ENCODE results near the gene PUSL1. TPM values are rescaled to one million over a fixed set of nuclear protein-coding genes. Genes with fewer than 3 reads are reported as not detected.

PUSL1 gene
- total and polyA plus RNA-seq, 2 of the 4 experiments (the other 2 are of a cell fraction), result 10.9 to 33.0 TPM

DNA sequence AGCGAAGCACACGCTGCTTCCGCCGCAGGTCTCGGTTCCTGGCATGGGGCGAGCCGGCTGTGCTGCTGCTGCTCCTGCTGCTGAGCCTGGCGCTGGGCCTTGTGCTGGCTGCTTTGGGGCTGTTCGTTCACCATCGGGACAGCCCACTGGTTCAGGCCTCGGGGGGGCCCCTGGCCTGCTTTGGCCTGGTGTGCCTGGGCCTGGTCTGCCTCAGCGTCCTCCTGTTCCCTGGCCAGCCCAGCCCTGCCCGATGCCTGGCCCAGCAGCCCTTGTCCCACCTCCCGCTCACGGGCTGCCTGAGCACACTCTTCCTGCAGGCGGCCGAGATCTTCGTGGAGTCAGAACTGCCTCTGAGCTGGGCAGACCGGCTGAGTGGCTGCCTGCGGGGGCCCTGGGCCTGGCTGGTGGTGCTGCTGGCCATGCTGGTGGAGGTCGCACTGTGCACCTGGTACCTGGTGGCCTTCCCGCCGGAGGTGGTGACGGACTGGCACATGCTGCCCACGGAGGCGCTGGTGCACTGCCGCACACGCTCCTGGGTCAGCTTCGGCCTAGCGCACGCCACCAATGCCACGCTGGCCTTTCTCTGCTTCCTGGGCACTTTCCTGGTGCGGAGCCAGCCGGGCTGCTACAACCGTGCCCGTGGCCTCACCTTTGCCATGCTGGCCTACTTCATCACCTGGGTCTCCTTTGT is 25.3 kb downstream of the PUSL1 start:
- Histone ChIP-seq H3K14ac (replicated peaks; ENCODE audit: low read depth, low read length) (no peak overlapping the region), H3K4me1 (ENCODE audit: control insufficient read depth, insufficient read depth, low read length) (no peaks in the 10 kb centered on the region), H3K56ac (ENCODE audit: extremely low read depth, insufficient read depth, low read length) (no peak overlapping the region), H3K23ac (ENCODE audit: low read depth, low read length) (no peak overlapping the region), H2AK9ac (replicated peaks; ENCODE audit: low read depth, low read length, poor library complexity) (no peak overlapping the region), H2BK20ac (ENCODE audit: low read depth, low read length) (no peak overlapping the region), H3K27me3 (ENCODE audit: control insufficient read depth, insufficient read depth, low read length) (no peaks in the 10 kb centered on the region), H4K20me1 (ENCODE audit: insufficient read depth, low read length) (peaks cover 19% of the 10 kb centered on the region), H4K5ac (ENCODE audit: low read depth, low read length) (no peak overlapping the region), H3K27ac (ENCODE audit: insufficient read depth, low read length) (no peak overlapping the region), H3K9me1 (ENCODE audit: insufficient read depth, low read length) (peaks cover 9% of the 10 kb centered on the region), H2BK5ac (ENCODE audit: low read depth, low read length, poor library complexity, severe bottlenecking) (no peak overlapping the region), H4K8ac (ENCODE audit: low read depth in 2 of 2, low read length in 2 of 2) (no peak overlapping the region), H3K9me3 (ENCODE audit: control insufficient read depth, insufficient read depth, low read length) (no peaks in the 10 kb centered on the region), H3K4me2 (ENCODE audit: low read depth, low read length) (no peak overlapping the region), H4K91ac (ENCODE audit: insufficient read depth, low read depth, low read length) (no peak overlapping the region), H3K36me3 (ENCODE audit: control insufficient read depth, insufficient read depth, low read length) (peaks cover 20% of the 10 kb centered on the region), H2AFZ (replicated peaks; ENCODE audit: low read length, poor library complexity) (no peak overlapping the region), H3K9ac (ENCODE audit: low read depth, low read length) (no peak overlapping the region), H3K4ac (ENCODE audit: low read depth, low read length) (no peak overlapping the region), H2BK15ac (ENCODE audit: low read depth, low read length) (no peak overlapping the region), H2AK5ac (ENCODE audit: low read depth, low read length) (no peak overlapping the region), H2BK120ac (ENCODE audit: low read depth, low read length) (no peak overlapping the region), H3K4me3 (ENCODE audit: insufficient read depth, low read depth, low read length) (no peak overlapping the region), H3K79me1 (ENCODE audit: low read depth in 1 of 2, low read length in 2 of 2) (peaks cover 7 to 11% of the 10 kb centered on the region in 2 experiments; a peak in 2 of 4 replicates), H3K18ac (ENCODE audit: low read depth, low read length) (no peak overlapping the region)
- DNase-seq (no peak), ATAC-seq (ENCODE audit: low read depth) (no peak)
- ChIA-PET POLR2A (ENCODE audit: unreplicated experiment) (no interaction called here), CTCF (no interaction called here)
- intact Hi-C loops (cut with micrococcal nuclease) (no loop called here), dilution Hi-C loops (cut with HindIII; ENCODE audit: low sequenced_read_pairs, unreplicated experiment) (no loop called here), in situ Hi-C loops (cut with MboI; ENCODE audit: low sequenced_read_pairs) (no loop called here)
- BruUV-seq (replicated peaks), result no TSS peak
- 95% methylated on average over 35 of the region's 36 CpGs; no CpG with 5 or more reads in 1 of the 2 experiments for WGBS, 2 experiments (ENCODE audit: extremely low coverage in 2 of 2, insufficient read length in 1 of 2)
- TF ChIP-seq, protein P1, sequence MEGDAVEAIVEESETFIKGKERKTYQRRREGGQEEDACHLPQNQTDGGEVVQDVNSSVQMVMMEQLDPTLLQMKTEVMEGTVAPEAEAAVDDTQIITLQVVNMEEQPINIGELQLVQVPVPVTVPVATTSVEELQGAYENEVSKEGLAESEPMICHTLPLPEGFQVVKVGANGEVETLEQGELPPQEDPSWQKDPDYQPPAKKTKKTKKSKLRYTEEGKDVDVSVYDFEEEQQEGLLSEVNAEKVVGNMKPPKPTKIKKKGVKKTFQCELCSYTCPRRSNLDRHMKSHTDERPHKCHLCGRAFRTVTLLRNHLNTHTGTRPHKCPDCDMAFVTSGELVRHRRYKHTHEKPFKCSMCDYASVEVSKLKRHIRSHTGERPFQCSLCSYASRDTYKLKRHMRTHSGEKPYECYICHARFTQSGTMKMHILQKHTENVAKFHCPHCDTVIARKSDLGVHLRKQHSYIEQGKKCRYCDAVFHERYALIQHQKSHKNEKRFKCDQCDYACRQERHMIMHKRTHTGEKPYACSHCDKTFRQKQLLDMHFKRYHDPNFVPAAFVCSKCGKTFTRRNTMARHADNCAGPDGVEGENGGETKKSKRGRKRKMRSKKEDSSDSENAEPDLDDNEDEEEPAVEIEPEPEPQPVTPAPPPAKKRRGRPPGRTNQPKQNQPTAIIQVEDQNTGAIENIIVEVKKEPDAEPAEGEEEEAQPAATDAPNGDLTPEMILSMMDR (conservative IDR thresholded peaks at IDR 0.05; ENCODE audit: low read depth, low read length), result no peak
